Neural crest cell (in vitro differentiated cells): ENCODE results near the gene SNRNP25. TPM values are rescaled to one million over a fixed set of nuclear protein-coding genes. Genes with fewer than 3 reads are reported as not detected.

Source experiments
- DNase-seq: peaks from one replicate; pipeline ENCODE4 v3.0.0; 2021; ENCODE audit warnings: low read depth, mixed read lengths, low spot score
- H3K27ac Mint-ChIP-seq: one replicate; pipeline ENCODE4 v1.8.0; 2021; ENCODE audit warnings: mild to moderate bottlenecking, mixed read lengths; ENCODE audit not compliant: unreplicated experiment
- H3K27me3 Mint-ChIP-seq: 2 replicates; pipeline ENCODE4 v1.8.0; 2021; ENCODE audit warnings: low read depth, mild to moderate bottlenecking, mixed read lengths
- H3K36me3 Mint-ChIP-seq: 2 replicates; pipeline ENCODE4 v1.8.0; 2021; ENCODE audit warnings: low read depth, mild to moderate bottlenecking, mixed read lengths
- H3K4me1 Mint-ChIP-seq: 2 replicates; pipeline ENCODE4 v1.8.0; 2021; ENCODE audit warnings: mixed read lengths
- H3K4me3 Mint-ChIP-seq: one replicate; pipeline ENCODE4 v1.8.0; 2021; ENCODE audit warnings: mild to moderate bottlenecking, mixed read lengths
- H3K9me3 Mint-ChIP-seq: 2 replicates; pipeline ENCODE4 v1.8.0; 2021; ENCODE audit warnings: mixed read lengths
- total RNA-seq: library from RNA; stranded (reverse); gene quantifications from 2 replicates; pipeline ENCODE4 v1.2.1, GENCODE V29; 2021
- TF ChIP-seq, protein P1 (sequence below): fragments of 200-600 bp; sonication (generic); conservative IDR thresholded peaks from 2 replicates; pipeline ENCODE4 v1.5.0; 2021; ENCODE audit warnings: antibody characterized with exemption, mild to moderate bottlenecking

Gene SNRNP25
- total RNA-seq, 1 donor from 2014 or later: 85.6 TPM

- Mint-ChIP-seq H3K27ac (peak overlapping the region; percentile 90), H3K36me3 (no peaks in the 10 kb centered on the region), H3K4me1 (peaks cover 44% of the 10 kb centered on the region), H3K4me3 (peak overlapping the region; percentile 90), H3K9me3 (no peaks in the 10 kb centered on the region), H3K27me3 (no peaks in the 10 kb centered on the region)
- no peak for DNase-seq
- TF ChIP-seq, protein P1, sequence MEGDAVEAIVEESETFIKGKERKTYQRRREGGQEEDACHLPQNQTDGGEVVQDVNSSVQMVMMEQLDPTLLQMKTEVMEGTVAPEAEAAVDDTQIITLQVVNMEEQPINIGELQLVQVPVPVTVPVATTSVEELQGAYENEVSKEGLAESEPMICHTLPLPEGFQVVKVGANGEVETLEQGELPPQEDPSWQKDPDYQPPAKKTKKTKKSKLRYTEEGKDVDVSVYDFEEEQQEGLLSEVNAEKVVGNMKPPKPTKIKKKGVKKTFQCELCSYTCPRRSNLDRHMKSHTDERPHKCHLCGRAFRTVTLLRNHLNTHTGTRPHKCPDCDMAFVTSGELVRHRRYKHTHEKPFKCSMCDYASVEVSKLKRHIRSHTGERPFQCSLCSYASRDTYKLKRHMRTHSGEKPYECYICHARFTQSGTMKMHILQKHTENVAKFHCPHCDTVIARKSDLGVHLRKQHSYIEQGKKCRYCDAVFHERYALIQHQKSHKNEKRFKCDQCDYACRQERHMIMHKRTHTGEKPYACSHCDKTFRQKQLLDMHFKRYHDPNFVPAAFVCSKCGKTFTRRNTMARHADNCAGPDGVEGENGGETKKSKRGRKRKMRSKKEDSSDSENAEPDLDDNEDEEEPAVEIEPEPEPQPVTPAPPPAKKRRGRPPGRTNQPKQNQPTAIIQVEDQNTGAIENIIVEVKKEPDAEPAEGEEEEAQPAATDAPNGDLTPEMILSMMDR: no peak
These were observed 25.0 kb downstream of the SNRNP25 start for GRCh38 chr16:78444-79150.

DNA sequence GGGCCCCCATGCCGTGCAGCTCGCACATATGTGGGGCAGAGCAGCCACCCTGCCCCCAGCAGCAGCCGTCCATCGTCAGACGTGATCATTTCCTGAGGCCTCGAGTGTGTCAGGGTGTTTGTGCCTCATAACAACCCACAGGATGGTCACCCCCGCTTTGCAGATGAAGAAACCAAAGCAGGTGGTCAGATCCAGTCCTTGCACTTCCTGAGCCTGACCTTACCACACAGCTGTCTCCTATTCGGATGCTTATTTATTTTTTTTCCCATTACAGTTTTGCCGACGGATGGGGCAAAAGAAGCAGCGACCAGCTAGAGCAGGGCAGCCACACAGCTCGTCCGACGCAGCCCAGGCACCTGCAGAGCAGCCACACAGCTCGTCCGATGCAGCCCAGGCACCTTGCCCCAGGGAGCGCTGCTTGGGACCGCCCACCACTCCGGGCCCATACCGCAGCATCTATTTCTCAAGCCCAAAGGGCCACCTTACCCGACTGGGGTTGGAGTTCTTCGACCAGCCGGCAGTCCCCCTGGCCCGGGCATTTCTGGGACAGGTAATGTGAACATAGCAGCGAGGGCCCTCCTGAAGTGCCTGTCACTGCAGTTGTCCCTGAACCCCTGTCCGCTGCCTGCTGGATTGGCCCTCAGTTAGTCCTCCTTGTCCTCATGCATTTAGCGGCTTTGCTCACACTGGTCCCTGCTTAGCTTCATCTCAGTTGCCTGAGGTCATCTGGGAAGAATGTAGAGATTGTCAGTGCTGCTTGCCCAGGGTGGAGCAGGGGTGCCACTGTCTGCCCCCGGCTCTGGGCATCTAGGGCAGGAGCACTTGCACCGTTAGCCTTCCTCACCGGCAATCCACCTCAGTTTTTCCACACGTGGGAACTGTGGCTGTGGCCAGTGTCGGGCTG is 25.8 kb downstream of the SNRNP25 start:
- no peaks in the 10 kb centered on the region for H3K27me3 Mint-ChIP-seq
- H3K4me3 Mint-ChIP-seq: peak overlapping the region; percentile 90
- no peaks in the 10 kb centered on the region for H3K9me3 Mint-ChIP-seq
- DNase-seq: no peak
- no peak overlapping the region for H3K27ac Mint-ChIP-seq
- H3K36me3 Mint-ChIP-seq: no peaks in the 10 kb centered on the region
- peaks cover 41% of the 10 kb centered on the region for H3K4me1 Mint-ChIP-seq
- TF ChIP-seq, protein P1: no peak

DNA sequence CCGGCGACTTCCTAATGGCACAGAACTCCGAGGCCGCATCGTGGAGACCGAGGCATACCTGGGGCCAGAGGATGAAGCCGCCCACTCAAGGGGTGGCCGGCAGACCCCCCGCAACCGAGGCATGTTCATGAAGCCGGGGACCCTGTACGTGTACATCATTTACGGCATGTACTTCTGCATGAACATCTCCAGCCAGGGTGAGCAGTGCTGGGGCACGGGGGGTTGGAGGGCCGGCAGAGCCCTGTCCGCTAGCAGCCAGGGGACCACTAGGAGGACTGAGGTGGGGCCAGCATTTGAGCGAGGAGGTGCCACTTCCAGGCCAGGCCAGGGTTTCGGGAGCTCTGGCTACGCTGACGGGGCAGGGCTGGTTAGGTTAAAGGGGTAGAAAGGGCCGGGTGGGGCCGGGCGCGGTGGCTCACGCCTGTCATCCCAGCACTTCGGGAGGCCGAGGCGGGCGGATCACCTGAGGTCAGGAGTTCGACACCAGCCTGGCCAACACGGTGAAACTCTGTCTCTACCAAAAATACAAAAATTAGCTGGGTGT is 29.5 kb downstream of the SNRNP25 start:
- H3K4me1 Mint-ChIP-seq: peaks cover 14% of the 10 kb centered on the region
- DNase-seq: no peak
- H3K36me3 Mint-ChIP-seq: no peaks in the 10 kb centered on the region
- TF ChIP-seq, protein P1: no peak
- H3K27ac Mint-ChIP-seq: no peak overlapping the region
- H3K9me3 Mint-ChIP-seq: no peaks in the 10 kb centered on the region
- H3K4me3 Mint-ChIP-seq: no peak overlapping the region
- no peaks in the 10 kb centered on the region for H3K27me3 Mint-ChIP-seq

DNA sequence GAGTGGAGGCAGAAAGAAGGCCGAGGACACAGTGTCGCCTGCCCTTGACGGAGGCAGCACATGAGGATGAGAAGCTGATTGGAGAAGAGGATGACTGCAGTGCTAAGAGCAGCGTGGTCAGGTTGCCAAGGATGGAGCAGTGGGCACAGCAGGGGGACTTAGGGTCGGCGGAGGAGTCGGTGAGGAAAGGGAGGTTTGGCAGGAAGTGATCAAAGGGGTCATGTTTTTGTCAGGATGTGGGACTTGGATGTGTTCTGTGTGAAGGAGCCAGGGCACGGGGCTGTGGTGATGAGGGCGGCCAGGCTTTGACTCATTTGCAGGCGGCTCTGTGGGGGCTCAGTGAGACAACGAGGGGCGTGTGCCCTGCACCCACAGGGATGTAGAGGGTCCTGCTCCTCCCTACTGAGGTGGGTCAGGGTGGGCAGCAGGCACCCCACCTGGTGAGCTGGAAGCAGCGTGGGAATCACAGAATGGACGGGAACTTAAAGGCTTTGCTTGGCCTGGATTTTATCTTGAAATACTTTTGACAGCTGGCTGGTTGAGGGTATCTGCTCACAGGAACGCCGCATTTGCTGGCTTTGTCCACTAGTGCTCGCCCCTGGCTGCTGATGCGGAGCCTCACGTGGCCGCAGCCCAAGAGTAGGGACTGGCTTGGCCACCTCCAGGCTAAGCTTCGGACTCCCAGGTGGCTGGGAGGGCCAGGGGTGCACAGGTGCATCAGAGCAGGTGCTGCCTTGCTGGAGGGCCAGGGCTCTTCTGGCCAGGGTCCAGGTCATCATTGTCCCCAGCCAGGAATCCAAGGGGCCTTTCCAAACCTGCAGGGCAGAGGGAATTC is 30.4 kb downstream of the SNRNP25 start:
- peak overlapping the region; percentile 35 for H3K27ac Mint-ChIP-seq
- H3K27me3 Mint-ChIP-seq: no peaks in the 10 kb centered on the region
- H3K36me3 Mint-ChIP-seq: no peaks in the 10 kb centered on the region
- TF ChIP-seq, protein P1: no peak
- no peaks in the 10 kb centered on the region for H3K9me3 Mint-ChIP-seq
- H3K4me1 Mint-ChIP-seq: peaks cover 9% of the 10 kb centered on the region
- H3K4me3 Mint-ChIP-seq: peak overlapping the region; percentile 45
- DNase-seq: no peak
